ENCODE data around the gene COA8.

GRCh38 chr14:103521438-103521950 lies 41.3 kb upstream of the COA8 start:
- TF ChIP-seq POLR2A (IDR thresholded peaks at IDR 0.05; ENCODE audit: low read depth) (no peak), CTCF (IDR thresholded peaks at IDR 0.05) (no peak), EP300 (IDR thresholded peaks at IDR 0.05) (no peak), POLR2AphosphoS5 (IDR thresholded peaks at IDR 0.05) (no peak)
